B cell (primary cell): ENCODE results near the gene ST6GAL1. TPM values are rescaled to one million over a fixed set of nuclear protein-coding genes. Genes with fewer than 3 reads are reported as not detected.
"Not testable (repeated sequence)": the region's sequence is repeated elsewhere in the genome, so short reads cannot be mapped to it uniquely, and the experiment has no call there.

Experiments
- ATAC-seq: fragments of 200-7000 bp; cut with Tn5 transposase; one replicate; pipeline ENCODE4 v1.10.0; 2021; ENCODE audit warnings: low read depth, mild to moderate bottlenecking, moderate number of reproducible peaks, moderate library complexity
- CTCF ChIA-PET: fragments of 350-600 bp; sonication (Branson Sonifier 250); formaldehyde crosslinking; loops from one replicate; lab custom pipeline; 2021; ENCODE audit warnings: antibody characterized with exemption, inconsistent platforms; lab: Charles Lee
- POLR2A ChIA-PET: fragments of 350-600 bp; sonication (Branson Sonifier 250); formaldehyde crosslinking; loops from one replicate; lab custom pipeline; 2021; ENCODE audit warnings: antibody characterized with exemption; lab: Charles Lee
- DNase-seq: peaks from one replicate; pipeline ENCODE4 v3.0.0; 2013
- H2AFZ ChIP-seq: 2 replicates; pipeline ENCODE4 v1.6.1; 2012; ENCODE audit warnings: mild to moderate bottlenecking, low read depth, low read length; ENCODE audit not compliant: insufficient read depth, poor library complexity, severe bottlenecking
- H3K27ac ChIP-seq, 2 donors: 1 replicate in 1 of 2; 2 replicates in 1 of 2; pipeline ENCODE4 v1.5.1; 2012 to 2013; ENCODE audit warnings: low read length in 2 of 2, mild to moderate bottlenecking in 2 of 2, moderate library complexity in 1 of 2
- H3K27me3 ChIP-seq, 4 experiments: fragments of 200-600 bp in 1 of 4; sonication (generic) in 1 of 4; replicated peaks in 1 of 4; 1 replicate in 2 of 4; 2 replicates in 2 of 4; pipeline versions ENCODE4 v1.6.1 to v1.7.0; 2013 to 2016; ENCODE audit warnings: low read length in 3 of 4, mild to moderate bottlenecking in 2 of 4, mixed read lengths in 1 of 4, moderate library complexity in 1 of 4; ENCODE audit not compliant: insufficient read depth in 4 of 4, control insufficient read depth in 3 of 4; ENCODE audit errors: control extremely low read depth in 1 of 4
- H3K36me3 ChIP-seq, 2 experiments: replicated peaks in 1 of 2; 1 replicate in 1 of 2; 2 replicates in 1 of 2; pipeline versions ENCODE4 v1.6.1 to v1.7.1; 2013; ENCODE audit warnings: low read length in 1 of 2; ENCODE audit not compliant: insufficient read depth in 2 of 2, control insufficient read depth in 1 of 2; ENCODE audit errors: control extremely low read depth in 1 of 2, extremely low read depth in 1 of 2
- H3K4me1 ChIP-seq, 2 donors: fragments of 200-600 bp in 1 of 2; sonication (generic) in 1 of 2; 1 replicate in 1 of 2; 2 replicates in 1 of 2; pipeline versions ENCODE4 v1.5.1 to v1.6.1; 2013 to 2017; ENCODE audit warnings: low read length in 2 of 2; ENCODE audit not compliant: control insufficient read depth in 2 of 2, insufficient read depth in 2 of 2
- H3K4me2 ChIP-seq: replicated peaks from 2 replicates; pipeline ENCODE3; 2012; ENCODE audit warnings: mild to moderate bottlenecking, low read depth, low read length; ENCODE audit not compliant: poor library complexity, severe bottlenecking
- H3K4me3 ChIP-seq, 5 experiments: fragments of 200-600 bp in 1 of 5; sonication (generic) in 1 of 5; 1 replicate in 3 of 5; 2 replicates in 2 of 5; pipeline versions ENCODE4 v1.5.1 to v1.7.0; 2011 to 2016; ENCODE audit warnings: low read length in 4 of 5, mild to moderate bottlenecking in 4 of 5, low read depth in 2 of 5, control low read depth in 1 of 5, moderate library complexity in 1 of 5; ENCODE audit not compliant: insufficient read depth in 1 of 5; ENCODE audit errors: control extremely low read depth in 1 of 5, extremely low read depth in 1 of 5
- H3K79me2 ChIP-seq: fragments of 200-600 bp; sonication (generic); one replicate; pipeline ENCODE4 v1.6.0; 2016; ENCODE audit warnings: low read length; ENCODE audit not compliant: control insufficient read depth, insufficient read depth
- H3K9ac ChIP-seq: fragments of 200-600 bp; sonication (generic); 2 replicates; pipeline ENCODE4 v1.6.1; 2017; ENCODE audit warnings: mild to moderate bottlenecking, low read length, moderate library complexity
- H3K9me3 ChIP-seq, 3 donors: one replicate each; pipeline versions ENCODE4 v1.6.1 to v1.7.1; 2013; ENCODE audit warnings: low read length in 2 of 3; ENCODE audit not compliant: control insufficient read depth in 2 of 3, insufficient read depth in 1 of 3; ENCODE audit errors: control extremely low read depth in 1 of 3
- H4K20me1 ChIP-seq: 2 replicates; pipeline ENCODE4 v1.6.0; 2012; ENCODE audit warnings: mild to moderate bottlenecking, low read length; ENCODE audit not compliant: insufficient read depth, control insufficient read depth, poor library complexity, severe bottlenecking
- H3K27ac Mint-ChIP-seq: one replicate; pipeline ENCODE4 v1.8.0; 2021; ENCODE audit warnings: mixed read lengths
- H3K27me3 Mint-ChIP-seq: one replicate; pipeline ENCODE4 v1.8.0; 2021; ENCODE audit warnings: mixed read lengths
- H3K4me1 Mint-ChIP-seq: one replicate; pipeline ENCODE4 v1.8.0; 2021; ENCODE audit warnings: mixed read lengths
- H3K4me3 Mint-ChIP-seq: one replicate; pipeline ENCODE4 v1.8.0; 2021; ENCODE audit warnings: mixed read lengths
- H3K9me3 Mint-ChIP-seq: one replicate; pipeline ENCODE4 v1.8.0; 2022; ENCODE audit warnings: mixed read lengths; ENCODE audit not compliant: insufficient read depth
- CTCF ChIP-seq: fragments of 200-600 bp; IDR thresholded peaks from one replicate; pipeline ENCODE4 v1.8.0; 2022; ENCODE audit warnings: antibody characterized with exemption, mild to moderate bottlenecking
- EZH2 ChIP-seq: IDR thresholded peaks from 2 replicates; pipeline ENCODE4 v1.6.1; 2012; ENCODE audit warnings: borderline replicate concordance, low read depth, mild to moderate bottlenecking, moderate library complexity, low read length; ENCODE audit not compliant: insufficient read depth, poor library complexity, severe bottlenecking
- WGBS: methylation state at CpG from one replicate; pipeline ENCODE4 v1.1.5; 2013; ENCODE audit warnings: missing lambda C conversion rate; ENCODE audit not compliant: insufficient coverage; 5-methylcytosine and 5-hydroxymethylcytosine counted together
- intact Hi-C: fragments of 100-400 bp; cut with micrococcal nuclease; formaldehyde crosslinking; loops from one replicate; pipeline ENCODE4 v1.10.0; 2022
- polyA plus RNA-seq: library from polyadenylated mRNA; depleted of rRNA; stranded (reverse); fragments of >200 nt; gene quantifications from 2 replicates; pipeline ENCODE4 v1.2.3, GENCODE V29; 2012
- total RNA-seq, 2 donors: library from RNA; stranded (reverse); fragments of 120-200 nt in 1 of 2; gene quantifications; 1 replicate in 1 of 2; 2 replicates in 1 of 2; pipeline versions ENCODE4 v1.2.3 to v1.2.4, GENCODE V29; 2013 to 2022

The ST6GAL1 gene
- total and polyA plus RNA-seq, 2 donors (not counting 1 experiment from before 2014, with no cell fraction given), result 174 to 563 TPM

GRCh38 chr3:186888569-186888968 is 41.8 kb upstream of the ST6GAL1 start:
- Histone ChIP-seq H3K4me2 (no peak overlapping the region), H3K27me3 (peaks cover 0 to 5% (median 0%) of the 10 kb centered on the region in 4 experiments), H3K4me1 (no peaks in the 10 kb centered on the region), H3K9me3 (no peaks in the 10 kb centered on the region), H3K36me3 (no peaks in the 10 kb centered on the region), H4K20me1 (no peaks in the 10 kb centered on the region), H3K4me3 (no peak overlapping the region), H3K79me2 (no peaks in the 10 kb centered on the region), H2AFZ (peak overlapping the region; percentile 49), H3K27ac (no peak overlapping the region), H3K9ac (no peak overlapping the region)
- ATAC-seq, result no peak
- Mint-ChIP-seq H3K4me1 (peaks cover 7% of the 10 kb centered on the region), H3K9me3 (no peaks in the 10 kb centered on the region), H3K27me3 (peaks cover 21% of the 10 kb centered on the region), H3K4me3 (no peak overlapping the region), H3K27ac (no peak overlapping the region)
- ChIA-PET POLR2A (no interaction called here), CTCF (no interaction called here)
- TF ChIP-seq CTCF (no peak), EZH2 (no peak)
- WGBS, result 0% methylated on average over 1 of the region's 6 CpGs
- no peak for DNase-seq
- intact Hi-C loops, result no loop called here

- H3K27me3 ChIP-seq, ATAC-seq, H3K4me1 ChIP-seq, H3K79me2 ChIP-seq, intact Hi-C loops, H3K4me1 Mint-ChIP-seq, H3K4me3 ChIP-seq, H3K9me3 ChIP-seq, H4K20me1 ChIP-seq, H3K9me3 Mint-ChIP-seq, H3K4me3 Mint-ChIP-seq, H3K36me3 ChIP-seq, H3K9ac ChIP-seq, H3K4me2 ChIP-seq, H3K27ac ChIP-seq, DNase-seq, H3K27ac Mint-ChIP-seq, H2AFZ ChIP-seq: not testable (repeated sequence)
- H3K27me3 Mint-ChIP-seq, result peaks cover 18% of the 10 kb centered on the region
- ChIA-PET POLR2A (interaction anchor here (0.7 kb wide), 2 partner anchors 42 to 317 kb away, joined by 4 to 8 read pairs; no protein-coding TSS in a partner anchor), CTCF (interaction anchor here (0.6 kb wide), 1 partner anchor 66 kb away, joined by 3 read pairs; no protein-coding TSS in a partner anchor)
- no CpG with 5 or more reads among the region's 4 CpGs for WGBS
Observed at GRCh38 chr3:186889698-186890097, 40.6 kb upstream of the ST6GAL1 start.
